Measurements from ENCODE around the gene SRGAP1. TPM values are rescaled to one million over a fixed set of nuclear protein-coding genes. Genes with fewer than 3 reads are reported as not detected.

The SRGAP1 gene
- polyA plus RNA-seq, 1 donor (not counting 4 experiments of a cell fraction or from before 2014, with no cell fraction given), result 4.5 TPM

- Histone ChIP-seq H3K4me1 (ENCODE audit: control insufficient read depth, extremely low read depth, insufficient read depth, low read length) (no peaks in the 10 kb centered on the region), H2AFZ (ENCODE audit: control insufficient read depth, low read length) (no peak overlapping the region), H3K27me3 (ENCODE audit: control insufficient read depth, extremely low read depth, insufficient read depth, low read length) (no peaks in the 10 kb centered on the region), H3K79me2 (ENCODE audit: control insufficient read depth, insufficient read depth, low read length) (no peaks in the 10 kb centered on the region), H3K9me3 (ENCODE audit: control insufficient read depth, low read depth, low read length) (no peaks in the 10 kb centered on the region), H3K36me3 (ENCODE audit: control insufficient read depth in 2 of 2, extremely low read depth in 1 of 2, insufficient read depth in 2 of 2, low read length in 2 of 2) (no peaks in the 10 kb centered on the region), H3K9ac (ENCODE audit: control insufficient read depth, extremely low read depth, insufficient read depth, low read length) (no peak overlapping the region), H4K20me1 (ENCODE audit: control insufficient read depth, extremely low read depth, insufficient read depth, low read length) (no peaks in the 10 kb centered on the region), H3K4me2 (ENCODE audit: control insufficient read depth, extremely low read depth, insufficient read depth, low read depth, low read length) (no peak overlapping the region), H3K27ac (ENCODE audit: control insufficient read depth, insufficient read depth, low read length) (no peak overlapping the region), H3K9me1 (ENCODE audit: control insufficient read depth, extremely low read depth, insufficient read depth, low read length) (no peaks in the 10 kb centered on the region), H3K4me3 (ENCODE audit: control insufficient read depth in 2 of 3, extremely low read depth in 1 of 3, insufficient read depth in 2 of 3, low read depth in 1 of 3, low read length in 3 of 3) (no peak overlapping the region)
- FAIRE-seq (no peak), DNase-seq (ENCODE audit: low read depth, low spot score) (no peak)
- dilution Hi-C loops (cut with MboI; ENCODE audit: extremely low pct_ligation_motif_present, low sequenced_read_pairs), result loop anchor here (25.0 kb wide), 1 partner anchor 433 kb away; no protein-coding TSS in a partner anchor
- TF ChIP-seq EZH2 (IDR thresholded peaks at IDR 0.05; ENCODE audit: low read length) (no peak), CTCF (optimal IDR thresholded peaks at IDR 0.05 in 1 of 3, IDR thresholded peaks at IDR 0.05 in 1 of 3, conservative IDR thresholded peaks at IDR 0.05 in 1 of 3; ENCODE audit: extremely low read depth in 1 of 3, insufficient read depth in 2 of 3, low read length in 3 of 3) (no peak)
Observed at GRCh38 chr12:63828867-63829266, 15.6 kb upstream of the SRGAP1 start.

- Histone ChIP-seq H3K9me3 (ENCODE audit: control insufficient read depth, low read depth, low read length) (no peaks in the 10 kb centered on the region), H3K79me2 (ENCODE audit: control insufficient read depth, insufficient read depth, low read length) (no peaks in the 10 kb centered on the region), H3K9me1 (ENCODE audit: control insufficient read depth, extremely low read depth, insufficient read depth, low read length) (no peaks in the 10 kb centered on the region), H3K4me1 (ENCODE audit: control insufficient read depth, extremely low read depth, insufficient read depth, low read length) (no peaks in the 10 kb centered on the region), H3K36me3 (ENCODE audit: control insufficient read depth in 2 of 2, extremely low read depth in 1 of 2, insufficient read depth in 2 of 2, low read length in 2 of 2) (no peaks in the 10 kb centered on the region), H4K20me1 (ENCODE audit: control insufficient read depth, extremely low read depth, insufficient read depth, low read length) (no peaks in the 10 kb centered on the region), H3K27ac (ENCODE audit: control insufficient read depth, insufficient read depth, low read length) (no peak overlapping the region), H2AFZ (ENCODE audit: control insufficient read depth, low read length) (no peak overlapping the region), H3K4me3 (ENCODE audit: control insufficient read depth in 2 of 3, extremely low read depth in 1 of 3, insufficient read depth in 2 of 3, low read depth in 1 of 3, low read length in 3 of 3) (no peak overlapping the region), H3K4me2 (ENCODE audit: control insufficient read depth, extremely low read depth, insufficient read depth, low read depth, low read length) (no peak overlapping the region), H3K27me3 (ENCODE audit: control insufficient read depth, extremely low read depth, insufficient read depth, low read length) (no peaks in the 10 kb centered on the region), H3K9ac (ENCODE audit: control insufficient read depth, extremely low read depth, insufficient read depth, low read length) (no peak overlapping the region)
- DNase-seq (ENCODE audit: low read depth, low spot score), result no peak
- no peak for FAIRE-seq
- no peak for TF ChIP-seq CTCF (optimal IDR thresholded peaks at IDR 0.05 in 1 of 3, IDR thresholded peaks at IDR 0.05 in 1 of 3, conservative IDR thresholded peaks at IDR 0.05 in 1 of 3; ENCODE audit: extremely low read depth in 1 of 3, insufficient read depth in 2 of 3, low read length in 3 of 3)
- TF ChIP-seq EZH2 (IDR thresholded peaks at IDR 0.05; ENCODE audit: low read length), result no peak
- dilution Hi-C loops (cut with MboI; ENCODE audit: extremely low pct_ligation_motif_present, low sequenced_read_pairs), result loop anchor here (25.0 kb wide), 1 partner anchor 426 kb away; no protein-coding TSS in a partner anchor
Observed at GRCh38 chr12:63836046-63836445, 8.5 kb upstream of the SRGAP1 start.
